ENCODE measurements around the gene SYT7.
A peak's percentile ranks its signal among the peaks of the same experiment; 100 is the strongest.
"Not testable (repeated sequence)": the region's sequence is repeated elsewhere in the genome, so short reads cannot be mapped to it uniquely, and the experiment has no call there.

SYT7 gene

DNA sequence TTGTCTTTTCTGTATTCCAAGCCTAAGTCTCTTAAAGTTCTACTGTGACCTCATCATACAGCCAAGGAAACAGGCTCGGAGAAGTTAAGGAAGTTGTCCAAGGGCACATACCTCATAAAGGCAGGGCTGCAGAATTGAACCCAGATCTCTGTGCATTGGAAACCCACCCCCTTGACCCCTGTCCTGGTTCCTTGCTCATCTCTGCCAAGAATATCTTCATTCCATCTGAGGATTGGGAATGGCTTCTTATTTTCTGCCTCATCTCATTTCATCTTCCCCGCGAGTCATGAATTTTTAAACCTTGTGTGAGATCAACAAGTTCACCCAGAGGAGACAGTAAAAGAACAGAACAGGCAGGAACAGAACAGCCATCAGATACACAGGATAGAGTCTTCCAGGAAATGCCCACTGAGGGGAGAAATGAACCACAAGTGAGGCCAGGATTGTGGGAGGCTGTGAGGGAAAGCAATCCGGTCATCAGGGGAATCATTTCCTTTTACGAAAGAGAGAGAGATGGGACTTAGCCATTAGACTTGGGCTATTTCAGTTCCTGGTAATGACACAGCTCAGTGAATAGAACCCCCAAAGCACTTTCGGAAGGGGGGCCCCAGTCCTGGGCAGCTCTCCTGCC, 106.7 kb downstream of the SYT7 start:
- H3K4me1 Mint-ChIP-seq (ENCODE audit: low read depth) = peaks cover 3% of the 10 kb centered on the region
- no peak overlapping the region for H3K4me3 Mint-ChIP-seq
- no peak overlapping the region for H3K27ac Mint-ChIP-seq
- no peaks in the 10 kb centered on the region for H3K27me3 Mint-ChIP-seq
- peaks cover 13% of the 10 kb centered on the region for H3K36me3 Mint-ChIP-seq
- no peaks in the 10 kb centered on the region for H3K9me3 Mint-ChIP-seq (ENCODE audit: low read depth)

DNA sequence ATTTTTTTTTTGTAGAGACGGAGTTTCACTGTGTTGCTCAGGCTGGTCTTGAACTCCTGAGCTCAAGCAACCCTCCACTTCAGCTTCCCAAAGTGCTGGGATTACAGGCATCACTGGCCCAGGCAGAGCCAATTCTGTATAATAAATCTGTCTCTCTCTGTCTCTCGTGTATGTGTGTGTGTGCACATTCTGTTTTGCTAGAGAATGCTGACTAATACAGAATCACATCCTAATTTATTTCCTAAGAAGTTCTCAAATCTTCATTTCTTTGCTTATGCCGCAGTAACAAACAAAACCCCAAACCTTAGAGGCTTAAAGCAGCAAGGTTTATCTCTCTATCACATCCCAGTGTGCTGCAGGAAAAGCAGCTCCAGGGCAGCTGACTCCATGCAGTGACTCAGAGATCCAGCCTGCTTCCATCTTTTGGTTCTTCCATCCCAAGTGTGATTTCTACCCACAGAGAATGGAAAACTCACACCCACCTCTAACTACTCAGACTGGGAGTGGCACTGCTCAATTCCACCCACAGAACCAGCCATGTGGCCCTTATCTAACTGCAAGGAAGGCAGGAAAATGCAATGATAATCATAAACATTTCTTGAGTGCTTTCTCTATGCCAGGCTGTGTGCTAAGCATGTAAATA, 107.4 kb downstream of the SYT7 start:
- H3K27ac Mint-ChIP-seq = peak overlapping the region; percentile 43

GRCh38 chr11:61472868-61473267, 108.0 kb downstream of the SYT7 start:
- H3K9me3 Mint-ChIP-seq (ENCODE audit: low read depth) = no peaks in the 10 kb centered on the region
- peaks cover 13% of the 10 kb centered on the region for H3K36me3 Mint-ChIP-seq
- H3K27me3 Mint-ChIP-seq = no peaks in the 10 kb centered on the region
- no peak overlapping the region for H3K4me3 Mint-ChIP-seq
- H3K27ac Mint-ChIP-seq = no peak overlapping the region
- H3K4me1 Mint-ChIP-seq (ENCODE audit: low read depth) = no peaks in the 10 kb centered on the region

More for the DNA sequence above, 107.4 kb downstream of the SYT7 start:
- no peak overlapping the region for H3K4me3 Mint-ChIP-seq
- H3K36me3 Mint-ChIP-seq = peaks cover 13% of the 10 kb centered on the region
- H3K4me1 Mint-ChIP-seq (ENCODE audit: low read depth) = peaks cover 3% of the 10 kb centered on the region
- H3K9me3 Mint-ChIP-seq (ENCODE audit: low read depth) = no peaks in the 10 kb centered on the region
- no peaks in the 10 kb centered on the region for H3K27me3 Mint-ChIP-seq

GRCh38 chr11:61472282-61472681, 108.6 kb downstream of the SYT7 start:
- Mint-ChIP-seq H3K9me3 (ENCODE audit: low read depth) (no peaks in the 10 kb centered on the region), H3K4me1 (ENCODE audit: low read depth) (peaks cover 3% of the 10 kb centered on the region), H3K4me3 (no peak overlapping the region), H3K27me3 (no peaks in the 10 kb centered on the region), H3K36me3 (peaks cover 13% of the 10 kb centered on the region), H3K27ac (no peak overlapping the region)

DNA sequence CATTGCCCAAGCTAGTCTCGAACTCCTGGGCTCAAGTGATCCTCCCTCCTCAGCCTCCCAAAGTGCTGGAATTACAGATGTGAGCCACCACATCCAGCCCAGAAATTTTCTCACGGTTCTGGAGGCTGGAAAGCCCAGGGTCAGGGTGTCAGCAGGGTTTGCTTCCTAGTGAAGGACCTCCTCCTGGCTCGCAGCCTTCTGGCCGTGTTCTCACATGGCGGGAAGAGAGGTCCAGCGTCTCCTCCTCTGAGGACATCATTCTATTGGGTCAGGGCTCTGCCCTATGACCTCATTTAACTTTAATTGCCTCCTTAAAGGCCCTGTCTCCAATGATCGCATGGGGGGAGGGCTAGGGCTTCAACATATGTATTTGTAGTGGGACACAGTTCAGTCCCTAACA, 112.9 kb downstream of the SYT7 start:
- no peak overlapping the region for H3K27ac Mint-ChIP-seq
- H3K4me1 Mint-ChIP-seq (ENCODE audit: low read depth) = peaks cover 3% of the 10 kb centered on the region
- H3K36me3 Mint-ChIP-seq = peaks cover 6% of the 10 kb centered on the region
- no peaks in the 10 kb centered on the region for H3K27me3 Mint-ChIP-seq
- no peak overlapping the region for H3K4me3 Mint-ChIP-seq
- no peaks in the 10 kb centered on the region for H3K9me3 Mint-ChIP-seq (ENCODE audit: low read depth)

- not testable (repeated sequence) for H3K4me3 Mint-ChIP-seq; H3K4me1 Mint-ChIP-seq (ENCODE audit: low read depth); H3K36me3 Mint-ChIP-seq; H3K9me3 Mint-ChIP-seq (ENCODE audit: low read depth); H3K27me3 Mint-ChIP-seq
- H3K27ac Mint-ChIP-seq = peak overlapping the region; percentile 28
Observed at GRCh38 chr11:61467602-61468001, 113.3 kb downstream of the SYT7 start.
